IMR-90 (cell line): ENCODE results near the gene CDCP1. TPM values are rescaled to one million over a fixed set of nuclear protein-coding genes. Genes with fewer than 3 reads are reported as not detected.
A peak's percentile ranks its signal among the peaks of the same experiment; 100 is the strongest.

Experiments
- ATAC-seq: fragments of 200-7000 bp; cut with Tn5 transposase; 2 replicates; pipeline ENCODE4 v1.9.1; 2020; ENCODE audit warnings: low read depth, mild to moderate bottlenecking, moderate library complexity
- BruUV-seq: library from RNA; stranded (reverse); fragments of 400-500 nt; replicated peaks from 2 replicates; lab custom pipeline; 2021; lab: Mats Ljungman, UMichigan
- CTCF ChIA-PET: fragments of 300-600 bp; formaldehyde crosslinking; extraction: SDS; loops from one replicate; lab custom pipeline; 2021; ENCODE audit warnings: antibody characterized with exemption; lab: Yijun Ruan, JAX
- POLR2A ChIA-PET: fragments of 300-600 bp; sonication (Branson Sonifier 250); formaldehyde crosslinking; loops from one replicate; lab custom pipeline; 2022; ENCODE audit warnings: antibody characterized with exemption; ENCODE audit not compliant: unreplicated experiment; lab: Charles Lee
- DNase-seq: peaks from one replicate; pipeline ENCODE4 v3.0.0; 2013
- H2AFZ ChIP-seq: replicated peaks from 2 replicates; pipeline ENCODE3; 2013; ENCODE audit warnings: low read length, mild to moderate bottlenecking; ENCODE audit not compliant: poor library complexity
- H2AK5ac ChIP-seq: 2 replicates; pipeline ENCODE4 v1.6.1; 2013; ENCODE audit warnings: low read depth, low read length, inconsistent platforms
- H2AK9ac ChIP-seq: replicated peaks from 2 replicates; pipeline ENCODE3; 2013; ENCODE audit warnings: mild to moderate bottlenecking, low read depth, low read length, moderate library complexity; ENCODE audit not compliant: poor library complexity
- H2BK120ac ChIP-seq: 2 replicates; pipeline ENCODE4 v1.6.1; 2013; ENCODE audit warnings: low read depth, low read length, inconsistent platforms
- H2BK15ac ChIP-seq: 3 replicates; pipeline ENCODE4 v1.6.1; 2013; ENCODE audit warnings: low read depth, low read length, inconsistent platforms
- H2BK20ac ChIP-seq: 2 replicates; pipeline ENCODE4 v1.6.1; 2013; ENCODE audit warnings: low read depth, mild to moderate bottlenecking, inconsistent platforms, low read length, moderate library complexity
- H2BK5ac ChIP-seq: 2 replicates; pipeline ENCODE4 v1.6.1; 2013; ENCODE audit warnings: mild to moderate bottlenecking, low read depth, low read length, inconsistent platforms; ENCODE audit not compliant: poor library complexity, severe bottlenecking
- H3K14ac ChIP-seq: replicated peaks from 2 replicates; pipeline ENCODE4 v1.6.1; 2013; ENCODE audit warnings: low read depth, low read length, inconsistent platforms
- H3K18ac ChIP-seq: 2 replicates; pipeline ENCODE4 v1.6.1; 2013; ENCODE audit warnings: low read depth, low read length, control low read depth
- H3K23ac ChIP-seq: 2 replicates; pipeline ENCODE4 v1.6.1; 2013; ENCODE audit warnings: low read depth, low read length, inconsistent platforms
- H3K27ac ChIP-seq: 2 replicates; pipeline ENCODE4 v1.5.1; 2013; ENCODE audit warnings: mild to moderate bottlenecking, control low read depth, low read length; ENCODE audit not compliant: insufficient read depth
- H3K27me3 ChIP-seq: 2 replicates; pipeline ENCODE4 v1.6.1; 2013; ENCODE audit warnings: low read length; ENCODE audit not compliant: control insufficient read depth, insufficient read depth
- H3K36me3 ChIP-seq: 2 replicates; pipeline ENCODE4 v1.6.1; 2013; ENCODE audit warnings: low read length, mixed read lengths; ENCODE audit not compliant: control insufficient read depth, insufficient read depth
- H3K4ac ChIP-seq: 2 replicates; pipeline ENCODE4 v1.6.1; 2013; ENCODE audit warnings: low read depth, low read length, inconsistent platforms
- H3K4me1 ChIP-seq: 2 replicates; pipeline ENCODE4 v1.6.1; 2013; ENCODE audit warnings: low read length, mixed read lengths; ENCODE audit not compliant: control insufficient read depth, insufficient read depth
- H3K4me2 ChIP-seq: 2 replicates; pipeline ENCODE4 v1.6.1; 2013; ENCODE audit warnings: low read depth, mild to moderate bottlenecking, control low read depth, low read length, moderate library complexity
- H3K4me3 ChIP-seq: 2 replicates; pipeline ENCODE4 v1.5.1; 2013; ENCODE audit warnings: low read depth, mild to moderate bottlenecking, control low read depth, low read length, moderate library complexity; ENCODE audit not compliant: insufficient read depth
- H3K56ac ChIP-seq: 2 replicates; pipeline ENCODE4 v1.6.1; 2013; ENCODE audit warnings: low read length, inconsistent platforms; ENCODE audit not compliant: insufficient read depth; ENCODE audit errors: extremely low read depth
- H3K79me1 ChIP-seq, 2 experiments: 2 replicates each; pipeline ENCODE4 v1.6.1; 2013; ENCODE audit warnings: low read length in 2 of 2, inconsistent platforms in 1 of 2, low read depth in 1 of 2
- H3K9ac ChIP-seq: 2 replicates; pipeline ENCODE4 v1.6.1; 2013; ENCODE audit warnings: low read depth, low read length, control low read depth
- H3K9me1 ChIP-seq: 2 replicates; pipeline ENCODE4 v1.6.1; 2013; ENCODE audit warnings: low read length, inconsistent platforms; ENCODE audit not compliant: insufficient read depth
- H3K9me3 ChIP-seq: 2 replicates; pipeline ENCODE4 v1.6.1; 2013; ENCODE audit warnings: low read length; ENCODE audit not compliant: control insufficient read depth, insufficient read depth
- H4K20me1 ChIP-seq: 2 replicates; pipeline ENCODE4 v1.6.1; 2013; ENCODE audit warnings: low read length, inconsistent platforms; ENCODE audit not compliant: insufficient read depth
- H4K5ac ChIP-seq: 2 replicates; pipeline ENCODE4 v1.6.1; 2013; ENCODE audit warnings: mild to moderate bottlenecking, low read depth, low read length, control low read depth
- H4K8ac ChIP-seq, 2 experiments: 2 replicates each; pipeline ENCODE4 v1.6.1; 2013; ENCODE audit warnings: low read depth in 2 of 2, low read length in 2 of 2, control low read depth in 1 of 2, inconsistent platforms in 1 of 2
- H4K91ac ChIP-seq: 2 replicates; pipeline ENCODE4 v1.6.1; 2013; ENCODE audit warnings: low read depth, low read length, inconsistent platforms; ENCODE audit not compliant: insufficient read depth
- FOS ChIP-seq: fragments of 150-350 bp; IDR thresholded peaks from 2 replicates; pipeline ENCODE4 v1.6.1; 2016; ENCODE audit warnings: low read depth, low read length
- WGBS, 2 experiments: methylation state at CpG; one replicate each; pipeline versions ENCODE4 v1.1.5 to v1.1.7; 2013; ENCODE audit warnings: missing lambda C conversion rate in 2 of 2; ENCODE audit not compliant: insufficient read length in 1 of 2; ENCODE audit errors: extremely low coverage in 2 of 2; 5-methylcytosine and 5-hydroxymethylcytosine counted together
- dilution Hi-C: fragments of 300-500 bp; cut with HindIII; formaldehyde crosslinking; loops from one replicate; pipeline ENCODE4 v1.14.3; 2018; ENCODE audit warnings: low sequenced_read_pairs; ENCODE audit not compliant: unreplicated experiment
- in situ Hi-C: fragments of 300-500 bp; cut with MboI; formaldehyde crosslinking; loops from 3 replicates; pipeline ENCODE4 v1.14.3; 2019; ENCODE audit warnings: low sequenced_read_pairs, inconsistent platforms, mixed read lengths
- intact Hi-C: fragments of 100-400 bp; cut with micrococcal nuclease; formaldehyde crosslinking; loops from 2 replicates; pipeline ENCODE4 v1.10.0; 2022
- polyA plus RNA-seq, 3 experiments: library from polyadenylated mRNA; depleted of rRNA; stranded (reverse); fragments of >200 nt; gene quantifications; 2 replicates each; pipeline ENCODE4 v1.2.3, GENCODE V29; 2012; ENCODE audit warnings: low replicate concordance in 1 of 3
- total RNA-seq: library from RNA; depleted of rRNA; stranded (reverse); fragments of >200 nt; gene quantifications from 2 replicates; pipeline ENCODE4 v1.2.3, GENCODE V29; 2012
- TF ChIP-seq, protein P1 (sequence below): fragments of 150-350 bp; IDR thresholded peaks from 2 replicates; pipeline ENCODE4 v1.6.1; 2016; ENCODE audit warnings: low read depth, mild to moderate bottlenecking, low read length, moderate library complexity, borderline replicate concordance

The CDCP1 gene
- total and polyA plus RNA-seq, 2 of the 4 experiments (the other 2 are of a cell fraction) = 2.5 to 3.8 TPM

DNA sequence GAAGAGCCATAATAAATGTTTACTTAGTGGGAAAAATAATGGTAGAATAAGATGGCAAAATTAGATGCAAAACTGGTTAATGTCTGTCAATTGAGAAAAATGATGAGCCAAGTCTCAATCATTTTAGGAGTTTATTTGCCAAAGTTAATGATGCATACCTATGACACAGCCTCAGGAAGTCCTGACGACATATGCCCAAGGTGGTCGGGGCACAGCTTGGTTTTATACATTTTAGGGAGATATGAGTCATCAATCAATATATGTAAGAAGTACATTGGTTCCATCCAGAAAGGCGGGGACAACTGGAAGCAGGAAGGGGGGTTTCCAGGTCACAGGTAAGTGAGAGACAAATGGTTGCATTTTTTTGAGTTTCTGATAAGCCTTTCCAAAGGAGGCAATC, 88.6 kb downstream of the CDCP1 start:
- no peak overlapping the region for H3K4me3 ChIP-seq
- intact Hi-C loops = loop anchor here (5.0 kb wide), 2 partner anchors 65 to 450 kb away; no protein-coding TSS in a partner anchor
- ATAC-seq (no peak), DNase-seq (no peak)
- H4K91ac ChIP-seq = peak overlapping the region; percentile 96
- BruUV-seq = no TSS peak
- H2BK120ac ChIP-seq = peak overlapping the region; percentile 99
- H4K5ac ChIP-seq = peak overlapping the region; percentile 84
- no peaks in the 10 kb centered on the region for H3K36me3 ChIP-seq
- CTCF ChIA-PET = no interaction called here
- H2BK20ac ChIP-seq = peak overlapping the region; percentile 86; the same call in 1 of the 2 replicates
- peak overlapping the region; percentile 24; the same call in 1 of the 2 replicates for H3K23ac ChIP-seq
- no peaks in the 10 kb centered on the region for H3K27me3 ChIP-seq
- peaks cover 4 to 33% of the 10 kb centered on the region in 2 experiments for H3K79me1 ChIP-seq
- no peaks in the 10 kb centered on the region for H3K9me3 ChIP-seq
- peak overlapping the region; percentile 76; the same call in 2 of the 3 replicates for H2BK15ac ChIP-seq
- H4K20me1 ChIP-seq = no peaks in the 10 kb centered on the region
- WGBS, 2 experiments = no CpG with 5 or more reads among the region's 3 CpGs
- dilution Hi-C loops = no loop called here
- in situ Hi-C loops = loop anchor here (5.0 kb wide), 1 partner anchor 65 kb away; no protein-coding TSS in a partner anchor
- no peak overlapping the region for H3K4me2 ChIP-seq
- H3K56ac ChIP-seq = 0 out of 2 replicates have a peak overlapping the region, but pooled peaks have one; percentile 23
- H2AK9ac ChIP-seq = no peak overlapping the region
- H3K9me1 ChIP-seq = peaks cover 30% of the 10 kb centered on the region
- peak overlapping the region; percentile 61 to 93 for H4K8ac ChIP-seq
- H3K4me1 ChIP-seq = peaks cover 35% of the 10 kb centered on the region
- peak overlapping the region; percentile 78 for H2AK5ac ChIP-seq
- peak overlapping the region; percentile 99 for H2BK5ac ChIP-seq
- peak overlapping the region; percentile 97 for H3K18ac ChIP-seq
- POLR2A ChIA-PET = interaction anchor here (0.6 kb wide), 1 partner anchor 11 kb away, joined by 4 read pairs; no protein-coding TSS in a partner anchor
- no peak overlapping the region for H3K9ac ChIP-seq
- no peak overlapping the region for H2AFZ ChIP-seq
- peak overlapping the region; percentile 98; the same call in 1 of the 2 replicates for H3K27ac ChIP-seq
- H3K14ac ChIP-seq = peak overlapping the region; percentile 72; the same call in 1 of the 2 replicates
- TF ChIP-seq FOS = 0 out of 2 replicates have a peak, but pooled peaks have one; percentile 13
- TF ChIP-seq, protein P1, sequence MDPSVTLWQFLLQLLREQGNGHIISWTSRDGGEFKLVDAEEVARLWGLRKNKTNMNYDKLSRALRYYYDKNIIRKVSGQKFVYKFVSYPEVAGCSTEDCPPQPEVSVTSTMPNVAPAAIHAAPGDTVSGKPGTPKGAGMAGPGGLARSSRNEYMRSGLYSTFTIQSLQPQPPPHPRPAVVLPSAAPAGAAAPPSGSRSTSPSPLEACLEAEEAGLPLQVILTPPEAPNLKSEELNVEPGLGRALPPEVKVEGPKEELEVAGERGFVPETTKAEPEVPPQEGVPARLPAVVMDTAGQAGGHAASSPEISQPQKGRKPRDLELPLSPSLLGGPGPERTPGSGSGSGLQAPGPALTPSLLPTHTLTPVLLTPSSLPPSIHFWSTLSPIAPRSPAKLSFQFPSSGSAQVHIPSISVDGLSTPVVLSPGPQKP = no peak
- peak overlapping the region; percentile 84 for H3K4ac ChIP-seq
